ENCODE measurements around the gene TXNDC2. TPM values are rescaled to one million over a fixed set of nuclear protein-coding genes. Genes with fewer than 3 reads are reported as not detected.
A peak's percentile ranks its signal among the peaks of the same experiment; 100 is the strongest.
"Not testable (repeated sequence)": the region's sequence is repeated elsewhere in the genome, so short reads cannot be mapped to it uniquely, and the experiment has no call there.

The TXNDC2 gene
- total RNA-seq, 3 donors from 2014 or later: 0.28 TPM; not detected in 2

GRCh38 chr18:9898792-9899549 lies 13.2 kb downstream of the TXNDC2 start:
- ATAC-seq: peak; percentile 100
- no peak for TF ChIP-seq CTCF (IDR thresholded peaks at IDR 0.05)
- peak in 1 of 3 donors; percentile 18 for DNase-seq

GRCh38 chr18:9899550-9899930 lies 13.8 kb downstream of the TXNDC2 start:
- H3K9me3 ChIP-seq; H3K4me1 ChIP-seq (ENCODE audit: low read depth); H3K4me3 ChIP-seq; intact Hi-C loops (cut with DNase I, micrococcal nuclease); DNase-seq; H3K36me3 ChIP-seq (ENCODE audit: low read depth); ATAC-seq: not testable (repeated sequence)

More at GRCh38 chr18:9898792-9899549, 13.2 kb downstream of the TXNDC2 start:
- H3K4me1 ChIP-seq (ENCODE audit: low read depth): no peaks in the 10 kb centered on the region
- no peak overlapping the region for H3K4me3 ChIP-seq
- no peaks in the 10 kb centered on the region for H3K36me3 ChIP-seq (ENCODE audit: low read depth)
- no peaks in the 10 kb centered on the region for H3K9me3 ChIP-seq
- intact Hi-C loops (cut with DNase I, micrococcal nuclease): no loop called here

- Histone ChIP-seq H3K9me3 (no peaks in the 10 kb centered on the region), H3K36me3 (ENCODE audit: low read depth) (no peaks in the 10 kb centered on the region), H3K4me1 (ENCODE audit: low read depth) (no peaks in the 10 kb centered on the region), H3K4me3 (no peak overlapping the region)
- DNase-seq: no peak
- intact Hi-C loops (cut with DNase I, micrococcal nuclease): no loop called here
- TF ChIP-seq CTCF (IDR thresholded peaks at IDR 0.05): no peak
- no peak for ATAC-seq
These were observed 14.9 kb downstream of the TXNDC2 start for GRCh38 chr18:9900699-9901098.

GRCh38 chr18:9901377-9901776 lies 15.6 kb downstream of the TXNDC2 start:
- ATAC-seq (no peak), DNase-seq (no peak)
- Histone ChIP-seq H3K4me1 (ENCODE audit: low read depth) (no peaks in the 10 kb centered on the region), H3K36me3 (ENCODE audit: low read depth) (no peaks in the 10 kb centered on the region), H3K4me3 (no peak overlapping the region), H3K9me3 (no peaks in the 10 kb centered on the region)
- intact Hi-C loops (cut with DNase I, micrococcal nuclease): no loop called here
- no peak for TF ChIP-seq CTCF (IDR thresholded peaks at IDR 0.05)

GRCh38 chr18:9902264-9902663 lies 16.5 kb downstream of the TXNDC2 start:
- intact Hi-C loops (cut with DNase I, micrococcal nuclease); H3K9me3 ChIP-seq; H3K4me3 ChIP-seq; H3K4me1 ChIP-seq (ENCODE audit: low read depth); H3K36me3 ChIP-seq (ENCODE audit: low read depth); DNase-seq; ATAC-seq: not testable (repeated sequence)

- Histone ChIP-seq H3K9me3 (no peaks in the 10 kb centered on the region), H3K36me3 (ENCODE audit: low read depth) (no peaks in the 10 kb centered on the region), H3K4me3 (no peak overlapping the region), H3K4me1 (ENCODE audit: low read depth) (no peaks in the 10 kb centered on the region)
- intact Hi-C loops (cut with DNase I, micrococcal nuclease): no loop called here
- TF ChIP-seq CTCF (IDR thresholded peaks at IDR 0.05): no peak
- ATAC-seq: no peak
- no peak for DNase-seq
These were observed 17.1 kb downstream of the TXNDC2 start for GRCh38 chr18:9902832-9903231.
